ENCODE measurements around the gene N4BP2L1.

Gene N4BP2L1

DNA sequence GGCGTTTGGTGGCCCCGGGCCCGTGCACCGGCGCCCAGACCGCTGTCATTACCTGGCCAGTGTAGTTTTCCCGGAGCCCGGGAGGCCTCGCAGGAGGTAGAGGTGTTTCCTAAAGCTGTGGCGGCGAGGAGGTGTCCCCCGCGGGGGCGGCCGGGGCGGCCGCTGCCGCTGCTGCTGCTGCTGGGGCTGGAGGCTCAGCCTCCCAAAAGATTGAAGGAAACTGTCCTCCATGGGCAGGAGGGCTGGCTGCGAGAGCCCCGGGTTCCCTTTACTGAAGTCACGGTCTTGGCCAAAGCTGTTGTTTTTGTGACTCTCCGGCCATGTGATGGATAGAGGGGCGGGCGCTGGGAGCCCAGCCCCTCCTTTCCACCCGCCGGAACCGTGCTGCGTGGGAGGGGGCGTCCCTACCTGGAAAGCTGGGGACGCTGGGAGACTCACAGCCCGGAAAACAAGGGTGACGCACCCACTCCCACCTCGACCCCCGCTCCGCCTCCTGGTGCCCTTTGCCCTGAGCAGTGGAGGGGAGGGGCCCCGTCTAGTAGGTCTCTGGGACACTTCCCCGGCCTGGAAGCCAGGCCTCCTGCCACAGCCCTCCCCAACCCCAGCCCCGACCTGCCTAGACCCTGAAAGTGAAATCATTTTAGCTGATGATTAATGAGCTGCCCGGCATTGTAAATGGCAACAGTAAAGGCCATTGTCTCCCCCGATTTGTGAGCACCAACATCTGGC is at the start of gene N4BP2L1:
N4BP2L1 (minus strand) TSS at position 279 of the 729 bp plus-strand sequence; CDS start at position 231, 48 bp downstream.
- TF ChIP-seq, protein P1, sequence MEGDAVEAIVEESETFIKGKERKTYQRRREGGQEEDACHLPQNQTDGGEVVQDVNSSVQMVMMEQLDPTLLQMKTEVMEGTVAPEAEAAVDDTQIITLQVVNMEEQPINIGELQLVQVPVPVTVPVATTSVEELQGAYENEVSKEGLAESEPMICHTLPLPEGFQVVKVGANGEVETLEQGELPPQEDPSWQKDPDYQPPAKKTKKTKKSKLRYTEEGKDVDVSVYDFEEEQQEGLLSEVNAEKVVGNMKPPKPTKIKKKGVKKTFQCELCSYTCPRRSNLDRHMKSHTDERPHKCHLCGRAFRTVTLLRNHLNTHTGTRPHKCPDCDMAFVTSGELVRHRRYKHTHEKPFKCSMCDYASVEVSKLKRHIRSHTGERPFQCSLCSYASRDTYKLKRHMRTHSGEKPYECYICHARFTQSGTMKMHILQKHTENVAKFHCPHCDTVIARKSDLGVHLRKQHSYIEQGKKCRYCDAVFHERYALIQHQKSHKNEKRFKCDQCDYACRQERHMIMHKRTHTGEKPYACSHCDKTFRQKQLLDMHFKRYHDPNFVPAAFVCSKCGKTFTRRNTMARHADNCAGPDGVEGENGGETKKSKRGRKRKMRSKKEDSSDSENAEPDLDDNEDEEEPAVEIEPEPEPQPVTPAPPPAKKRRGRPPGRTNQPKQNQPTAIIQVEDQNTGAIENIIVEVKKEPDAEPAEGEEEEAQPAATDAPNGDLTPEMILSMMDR (IDR thresholded peaks at IDR 0.05; ENCODE audit: low read depth, low read length, missing control alignments): no peak
- no peak for DNase-seq (ENCODE audit: extremely low read depth, low read depth)
- peak within 1 kb of the TSS; percentile 58 for H3K4me3 ChIP-seq (replicated peaks; ENCODE audit: low read depth, low read length)

DNA sequence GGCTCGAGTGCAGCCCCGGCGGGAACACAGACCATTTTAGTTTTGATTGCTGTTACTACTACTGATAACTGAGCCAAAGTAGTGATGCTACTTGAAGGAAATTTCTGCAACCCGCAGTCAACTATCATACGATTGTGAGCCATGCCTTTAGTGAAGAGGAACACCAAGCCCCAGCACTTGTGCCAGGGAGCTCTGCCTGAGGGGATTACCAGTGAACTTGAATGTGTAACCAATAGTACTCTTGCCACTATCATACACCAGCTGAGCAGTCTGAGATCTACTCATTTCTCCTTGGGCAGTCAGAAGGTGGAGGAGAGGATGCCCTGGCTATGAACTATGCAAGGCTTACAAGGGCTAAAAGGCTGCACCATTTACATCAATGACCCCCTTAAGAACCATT is 49.0 kb upstream of the N4BP2L1 start:
- no peak for DNase-seq (ENCODE audit: extremely low read depth, low read depth)
- TF ChIP-seq, protein P1 (IDR thresholded peaks at IDR 0.05; ENCODE audit: low read depth, low read length, missing control alignments): no peak
- no peak overlapping the region for H3K4me3 ChIP-seq (replicated peaks; ENCODE audit: low read depth, low read length)

DNA sequence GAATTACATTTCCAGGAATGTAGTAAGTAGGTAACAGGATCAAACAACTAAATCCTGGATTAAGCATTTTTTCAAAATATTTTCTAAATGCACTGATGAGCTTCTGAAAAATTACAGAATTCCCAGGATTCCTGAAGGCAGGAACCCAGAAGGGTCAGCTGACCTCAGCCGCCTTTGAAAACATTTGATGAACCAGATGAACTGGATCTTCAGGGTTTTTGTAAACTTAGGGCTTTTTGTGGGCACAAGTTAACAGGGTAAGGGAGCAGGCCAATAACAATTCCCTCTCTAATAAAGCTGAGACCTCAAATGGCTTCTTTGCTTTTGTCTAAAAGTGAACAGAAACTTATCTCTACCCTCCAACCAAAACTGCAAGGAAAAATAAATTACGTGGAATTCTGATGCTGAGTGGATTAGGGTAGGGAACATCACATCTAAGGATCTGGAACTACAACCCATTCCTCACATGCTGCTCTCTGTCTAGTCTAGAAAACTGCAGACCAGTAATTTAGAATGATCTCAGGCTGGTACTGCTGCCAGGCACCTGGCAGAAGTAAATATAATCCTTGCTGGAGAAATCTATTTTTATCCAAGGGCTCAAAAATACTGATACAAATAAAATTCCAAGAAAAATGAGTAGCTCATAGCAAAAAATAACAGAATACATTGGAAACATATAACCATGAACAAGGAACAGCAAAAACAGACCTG is 48.2 kb upstream of the N4BP2L1 start:
- H3K4me3 ChIP-seq (replicated peaks; ENCODE audit: low read depth, low read length): no peak overlapping the region
- no peak for DNase-seq (ENCODE audit: extremely low read depth, low read depth)
- TF ChIP-seq, protein P1 (IDR thresholded peaks at IDR 0.05; ENCODE audit: low read depth, low read length, missing control alignments): no peak

DNA sequence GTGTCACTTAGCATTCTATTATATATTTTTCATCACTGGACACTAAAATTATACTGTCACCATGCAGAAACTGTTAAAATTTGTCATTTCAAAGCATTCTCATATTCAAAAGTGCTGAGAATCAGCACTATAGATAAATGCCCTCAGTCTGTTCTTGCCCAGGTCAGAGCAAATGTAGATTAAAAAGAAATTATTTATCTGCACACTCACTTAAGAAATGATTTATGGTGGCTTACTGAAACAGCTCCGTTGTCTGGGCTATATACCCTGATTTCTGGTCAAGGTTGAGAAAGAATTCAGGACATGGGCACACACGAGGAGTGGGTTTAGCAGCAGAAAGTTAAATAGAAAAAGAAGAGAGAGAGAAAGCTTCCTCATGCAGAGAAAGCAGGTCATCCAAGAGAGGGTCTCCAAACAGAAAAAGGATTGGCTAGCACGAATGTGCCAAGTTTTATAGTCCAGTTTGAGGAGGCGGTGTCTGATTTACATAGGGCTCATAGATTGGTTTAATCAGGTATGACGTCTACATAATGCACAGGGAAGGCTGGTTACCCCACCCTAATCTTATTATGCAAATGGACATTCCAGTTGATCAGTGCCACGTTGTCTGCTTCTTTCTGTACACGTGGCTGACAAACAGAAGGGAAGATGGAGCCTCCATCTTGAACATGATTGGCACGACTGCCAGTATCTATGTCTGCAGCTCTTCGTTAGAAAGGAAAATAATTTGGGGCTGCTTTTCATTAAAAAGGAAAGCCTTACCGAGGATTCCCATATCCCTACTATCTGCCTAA is 47.3 kb upstream of the N4BP2L1 start:
- TF ChIP-seq, protein P1 (IDR thresholded peaks at IDR 0.05; ENCODE audit: low read depth, low read length, missing control alignments): no peak
- no peak overlapping the region for H3K4me3 ChIP-seq (replicated peaks; ENCODE audit: low read depth, low read length)
- DNase-seq (ENCODE audit: extremely low read depth, low read depth): no peak

DNA sequence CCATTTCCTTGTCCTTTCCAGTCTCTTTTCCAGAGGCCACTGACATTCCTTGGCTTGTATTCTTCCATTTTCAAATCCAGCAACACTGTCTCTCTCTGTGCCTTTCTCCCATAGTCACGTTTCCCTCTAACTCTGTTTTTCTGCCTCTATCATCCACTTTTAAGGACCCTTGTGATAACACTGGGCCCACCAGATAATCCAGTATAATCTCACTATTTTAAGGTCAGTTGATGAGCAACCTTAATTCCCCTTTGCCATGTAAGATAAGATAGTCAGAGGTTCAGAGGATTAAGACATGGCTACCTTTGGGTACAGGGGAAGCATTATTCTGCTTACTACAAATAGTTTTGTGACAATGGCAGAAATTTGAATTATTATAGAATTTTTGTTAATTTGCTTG is 45.7 kb upstream of the N4BP2L1 start:
- no peak overlapping the region for H3K4me3 ChIP-seq (replicated peaks; ENCODE audit: low read depth, low read length)
- TF ChIP-seq, protein P1 (IDR thresholded peaks at IDR 0.05; ENCODE audit: low read depth, low read length, missing control alignments): no peak
- DNase-seq (ENCODE audit: extremely low read depth, low read depth): no peak

DNA sequence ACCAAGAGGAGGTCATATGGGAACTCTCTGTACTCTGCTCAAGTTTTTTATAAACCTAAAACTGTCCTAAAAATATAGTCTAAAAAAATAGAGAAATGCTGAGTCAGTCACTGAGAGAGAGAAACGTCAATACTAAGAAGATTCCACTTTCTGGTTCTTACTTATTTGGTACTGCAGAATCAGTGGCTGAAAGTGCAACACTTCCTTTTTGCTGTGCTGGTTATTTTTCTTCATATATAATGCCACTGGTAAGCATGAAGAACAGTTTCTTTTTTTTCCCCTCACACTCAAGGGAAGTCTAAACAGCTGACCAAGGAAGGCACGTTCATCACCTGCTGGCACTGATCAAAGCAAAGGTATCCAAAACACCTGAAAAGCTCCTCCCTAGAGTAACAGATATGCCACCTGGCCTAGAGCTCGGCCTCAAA is 44.3 kb upstream of the N4BP2L1 start:
- TF ChIP-seq, protein P1 (IDR thresholded peaks at IDR 0.05; ENCODE audit: low read depth, low read length, missing control alignments): no peak
- DNase-seq (ENCODE audit: extremely low read depth, low read depth): no peak
- H3K4me3 ChIP-seq (replicated peaks; ENCODE audit: low read depth, low read length): no peak overlapping the region
